ENCODE results near the gene CCSER1.

CCSER1 gene

GRCh38 chr4:91525621-91526020, 1398.4 kb downstream of the CCSER1 start:
- Histone ChIP-seq H3K9ac (ENCODE audit: low read length) (no peak overlapping the region), H2AFZ (ENCODE audit: low read depth, low read length, severe bottlenecking) (no peak overlapping the region), H4K20me1 (ENCODE audit: low read depth, low read length) (no peaks in the 10 kb centered on the region), H3K27me3 (ENCODE audit: low read length) (no peaks in the 10 kb centered on the region), H3K36me3 (ENCODE audit: low read length) (no peaks in the 10 kb centered on the region), H3K4me3 (ENCODE audit: insufficient read depth, low read length, poor library complexity, severe bottlenecking) (no peak overlapping the region), H3K79me2 (ENCODE audit: insufficient read depth, low read length) (no peaks in the 10 kb centered on the region), H3K27ac (ENCODE audit: low read depth, low read length) (no peak overlapping the region), H3K4me2 (ENCODE audit: low read depth, low read length, poor library complexity, severe bottlenecking) (no peak overlapping the region), H3K9me3 (ENCODE audit: insufficient read depth, low read length) (no peaks in the 10 kb centered on the region), H3K9me2 (replicated peaks; ENCODE audit: insufficient read depth, low read length) (no peaks in the 10 kb centered on the region), H3F3A (ENCODE audit: insufficient read depth) (no peaks in the 10 kb centered on the region)
- TF ChIP-seq CTCF (IDR thresholded peaks at IDR 0.05; ENCODE audit: insufficient read depth, low read length, poor library complexity, severe bottlenecking) (no peak), EZH2phosphoT487 (conservative IDR thresholded peaks at IDR 0.05; ENCODE audit: low read length) (no peak)

GRCh38 chr4:91527056-91527455, 1399.9 kb downstream of the CCSER1 start:
- Histone ChIP-seq H3K4me3 (ENCODE audit: insufficient read depth, low read length, poor library complexity, severe bottlenecking) (no peak overlapping the region), H3F3A (ENCODE audit: insufficient read depth) (no peaks in the 10 kb centered on the region), H3K27me3 (ENCODE audit: low read length) (no peaks in the 10 kb centered on the region), H3K79me2 (ENCODE audit: insufficient read depth, low read length) (no peaks in the 10 kb centered on the region), H3K9ac (ENCODE audit: low read length) (no peak overlapping the region), H2AFZ (ENCODE audit: low read depth, low read length, severe bottlenecking) (no peak overlapping the region), H4K20me1 (ENCODE audit: low read depth, low read length) (no peaks in the 10 kb centered on the region), H3K4me2 (ENCODE audit: low read depth, low read length, poor library complexity, severe bottlenecking) (no peak overlapping the region), H3K9me3 (ENCODE audit: insufficient read depth, low read length) (no peaks in the 10 kb centered on the region), H3K9me2 (replicated peaks; ENCODE audit: insufficient read depth, low read length) (no peaks in the 10 kb centered on the region), H3K36me3 (ENCODE audit: low read length) (no peaks in the 10 kb centered on the region), H3K27ac (ENCODE audit: low read depth, low read length) (no peak overlapping the region)
- no peak for TF ChIP-seq EZH2phosphoT487 (conservative IDR thresholded peaks at IDR 0.05; ENCODE audit: low read length)
- no peak for TF ChIP-seq CTCF (IDR thresholded peaks at IDR 0.05; ENCODE audit: insufficient read depth, low read length, poor library complexity, severe bottlenecking)

GRCh38 chr4:91567594-91567993, 1440.4 kb downstream of the CCSER1 start:
- no peaks in the 10 kb centered on the region for H3K79me2 ChIP-seq (ENCODE audit: insufficient read depth, low read length)
- H3K4me3 ChIP-seq (ENCODE audit: insufficient read depth, low read length, poor library complexity, severe bottlenecking), result no peak overlapping the region
- H3F3A ChIP-seq (ENCODE audit: insufficient read depth), result no peaks in the 10 kb centered on the region
- TF ChIP-seq EZH2phosphoT487 (conservative IDR thresholded peaks at IDR 0.05; ENCODE audit: low read length) (no peak), CTCF (IDR thresholded peaks at IDR 0.05; ENCODE audit: insufficient read depth, low read length, poor library complexity, severe bottlenecking) (no peak)
- H3K27me3 ChIP-seq (ENCODE audit: low read length), result no peaks in the 10 kb centered on the region
- H4K20me1 ChIP-seq (ENCODE audit: low read depth, low read length), result no peaks in the 10 kb centered on the region
- no peaks in the 10 kb centered on the region for H3K36me3 ChIP-seq (ENCODE audit: low read length)
- H2AFZ ChIP-seq (ENCODE audit: low read depth, low read length, severe bottlenecking), result no peak overlapping the region
- no peak overlapping the region for H3K9ac ChIP-seq (ENCODE audit: low read length)
- no peaks in the 10 kb centered on the region for H3K9me2 ChIP-seq (replicated peaks; ENCODE audit: insufficient read depth, low read length)
- no peaks in the 10 kb centered on the region for H3K9me3 ChIP-seq (ENCODE audit: insufficient read depth, low read length)
- no peak overlapping the region for H3K27ac ChIP-seq (ENCODE audit: low read depth, low read length)
- H3K4me2 ChIP-seq (ENCODE audit: low read depth, low read length, poor library complexity, severe bottlenecking), result no peak overlapping the region

All from SU-DHL-6 (cell line).